HG02759 (cell line): Measurements from ENCODE around the gene ATG9A.

Experiments
- ATAC-seq: cut with Tn5 transposase; IDR thresholded peaks from one replicate; pipeline ENCODE4 v1.9.1; 2021; ENCODE audit warnings: mild to moderate bottlenecking, moderate library complexity; ENCODE audit not compliant: unreplicated experiment

The ATG9A gene

DNA sequence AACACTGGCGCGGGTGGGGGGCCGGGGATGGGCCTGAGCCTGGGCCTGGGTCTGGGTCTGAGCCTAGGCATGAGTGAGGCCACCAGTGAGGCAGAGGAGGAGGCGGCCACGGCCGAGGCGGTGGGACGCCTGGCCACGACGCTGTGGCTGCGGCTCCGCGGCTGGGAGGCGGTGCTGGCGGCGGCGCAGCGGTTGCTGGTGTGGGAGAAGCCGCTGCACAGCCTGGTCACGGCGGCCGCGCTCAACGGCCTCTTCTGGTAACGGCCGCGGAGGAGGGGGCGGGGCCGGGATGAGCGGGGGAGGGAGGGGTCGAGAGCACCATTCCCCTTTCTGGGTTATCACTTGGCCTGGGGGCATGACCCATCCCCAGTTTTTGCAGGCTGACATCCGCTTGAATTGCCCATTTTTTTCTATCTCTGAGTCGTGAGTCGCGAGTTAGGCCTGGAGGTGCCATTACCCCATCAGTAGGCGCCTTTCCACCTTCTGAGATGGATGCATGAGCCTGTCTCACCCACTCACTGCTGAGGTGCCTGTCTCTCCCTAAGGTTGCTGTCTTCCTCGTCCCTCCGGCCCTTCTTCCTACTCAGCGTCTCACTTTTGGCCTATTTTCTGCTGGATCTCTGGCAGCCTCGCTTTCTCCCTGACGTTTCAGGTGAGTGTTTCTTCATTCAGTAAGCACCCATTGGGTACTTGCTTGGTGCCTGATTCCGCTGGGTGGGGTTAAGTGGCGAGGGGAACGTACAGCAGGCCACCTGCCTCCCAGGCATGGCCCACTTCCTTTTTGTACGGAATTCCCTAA, 50.9 kb downstream of the ATG9A start:
- ATAC-seq = peak; percentile 15

DNA sequence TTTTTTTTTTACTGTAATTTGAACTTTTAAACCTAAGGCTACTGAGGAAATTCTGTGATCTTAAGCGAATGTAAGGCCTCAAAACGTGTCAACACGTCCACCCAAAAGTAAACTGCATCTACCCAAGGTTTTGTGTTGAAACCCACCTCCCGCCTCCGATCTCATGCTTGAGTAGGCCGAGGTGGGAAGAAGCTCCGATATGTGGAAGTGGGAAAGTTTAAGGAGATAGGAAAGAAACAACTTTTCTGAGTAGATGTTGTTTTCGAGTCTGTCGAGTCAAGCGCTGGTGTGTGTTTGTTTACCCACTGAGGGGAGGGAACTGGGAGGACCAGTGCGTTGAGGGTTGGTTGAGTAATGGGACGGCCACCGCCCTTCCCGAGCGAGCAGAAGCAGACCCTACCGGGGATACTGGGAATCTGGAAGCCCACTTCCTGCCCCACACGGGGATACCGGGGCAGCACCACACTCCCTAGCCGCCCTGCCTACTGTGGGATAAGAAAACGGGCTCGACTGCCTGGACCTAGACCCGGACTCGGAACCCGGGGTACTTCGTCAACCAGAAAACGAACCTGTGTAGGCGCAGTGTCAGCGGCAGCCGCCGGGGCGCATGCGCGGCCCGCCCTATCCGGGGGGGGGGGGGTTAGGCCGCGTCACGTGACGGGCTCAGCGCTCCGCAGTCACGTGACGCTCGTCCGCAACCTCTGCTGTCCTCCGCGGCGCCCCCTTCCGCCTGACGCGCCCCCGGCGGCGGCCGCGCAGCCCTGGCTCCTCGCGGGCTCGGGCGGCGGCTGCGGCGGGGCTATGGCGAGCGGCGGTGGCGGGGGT, 51.7 kb downstream of the ATG9A start, which contains the start of gene RETREG2:
RETREG2 (plus strand) TSS at position 724 of the 825 bp plus-strand sequence; CDS start at position 802, 78 bp downstream.
- peak; percentile 55 for ATAC-seq

DNA sequence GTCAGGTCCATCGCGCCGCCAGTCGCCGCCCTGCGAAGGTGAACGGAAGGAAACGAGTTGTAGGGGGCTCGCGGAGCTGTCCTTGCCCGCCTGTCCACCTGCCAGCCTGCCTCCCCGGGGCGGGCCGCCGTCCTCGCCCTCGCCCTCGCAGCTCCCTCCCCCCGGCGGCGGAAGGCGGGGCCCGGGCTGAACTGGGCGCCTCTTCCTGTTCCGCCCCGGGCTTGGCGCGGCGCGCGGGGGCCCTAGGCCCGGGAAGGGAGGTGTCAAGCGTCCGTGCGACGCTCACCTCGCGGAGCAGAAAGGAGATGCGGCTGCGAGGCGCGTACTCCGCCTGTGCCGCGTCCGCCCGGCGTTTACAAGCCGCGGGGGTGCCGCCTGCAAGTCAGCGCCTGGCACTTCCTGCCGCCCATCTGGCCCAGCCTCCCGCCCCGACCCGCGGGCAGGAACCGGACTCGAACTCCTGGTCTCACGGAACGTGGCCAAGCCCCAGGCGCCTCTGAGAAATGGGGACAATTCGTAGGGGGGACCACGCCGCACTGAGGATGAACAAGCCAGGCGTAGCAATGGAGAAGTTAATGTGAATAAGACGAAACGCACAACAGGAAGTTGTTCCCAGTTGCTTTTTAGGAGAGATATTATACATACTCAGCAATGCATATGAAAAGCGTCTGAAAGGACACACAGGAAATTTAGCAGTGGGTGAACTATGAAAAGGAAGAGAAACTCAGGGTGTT, 52.5 kb downstream of the ATG9A start, which contains the start of gene CNPPD1:
CNPPD1 (minus strand) TSS at position 108 of the 734 bp plus-strand sequence; CDS start at position 11, 97 bp downstream.
- ATAC-seq = peak; percentile 70

DNA sequence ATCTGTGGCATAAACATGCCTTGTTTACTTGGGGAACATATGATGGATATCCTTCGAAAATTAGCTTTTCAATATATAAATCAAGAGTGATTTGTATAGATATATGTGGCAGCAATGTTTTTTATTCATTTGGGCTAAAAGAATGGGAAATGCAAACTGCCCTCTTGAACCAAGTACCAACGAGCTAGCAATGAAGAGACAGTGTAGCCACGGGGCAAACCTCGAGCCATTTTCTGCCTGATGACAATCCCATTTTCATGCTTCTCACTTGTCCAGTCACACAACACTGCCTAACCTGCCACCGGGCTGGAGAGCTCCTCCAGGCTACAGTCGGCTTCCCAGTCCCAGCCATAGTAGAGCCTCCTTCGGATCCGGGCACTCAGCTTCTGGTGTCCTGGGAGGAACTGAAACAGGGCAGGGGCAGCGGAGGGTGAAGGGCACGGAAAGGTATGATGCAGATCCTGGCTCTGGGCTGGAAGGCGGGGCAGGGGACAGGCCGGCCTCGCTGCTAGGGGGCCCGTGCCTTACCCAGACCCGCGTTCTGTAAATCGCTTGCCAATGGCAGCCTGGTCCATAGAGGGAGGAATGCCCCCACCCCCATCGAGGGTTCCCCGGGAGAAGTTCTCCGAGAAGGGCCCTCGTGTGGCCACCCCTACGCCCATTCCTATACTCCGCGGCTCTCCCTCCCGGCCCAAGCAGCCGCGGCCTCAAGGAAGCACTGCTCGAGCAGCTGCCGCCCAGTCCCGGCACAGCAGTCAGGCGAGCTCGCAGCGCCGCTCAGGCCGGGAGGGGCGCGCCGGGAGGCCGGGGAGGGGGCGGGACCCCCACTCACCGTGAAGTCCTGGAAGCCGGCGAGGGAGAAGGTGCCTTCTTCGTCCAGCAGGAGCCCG, 53.3 kb downstream of the ATG9A start:
- peak; percentile 28 for ATAC-seq

DNA sequence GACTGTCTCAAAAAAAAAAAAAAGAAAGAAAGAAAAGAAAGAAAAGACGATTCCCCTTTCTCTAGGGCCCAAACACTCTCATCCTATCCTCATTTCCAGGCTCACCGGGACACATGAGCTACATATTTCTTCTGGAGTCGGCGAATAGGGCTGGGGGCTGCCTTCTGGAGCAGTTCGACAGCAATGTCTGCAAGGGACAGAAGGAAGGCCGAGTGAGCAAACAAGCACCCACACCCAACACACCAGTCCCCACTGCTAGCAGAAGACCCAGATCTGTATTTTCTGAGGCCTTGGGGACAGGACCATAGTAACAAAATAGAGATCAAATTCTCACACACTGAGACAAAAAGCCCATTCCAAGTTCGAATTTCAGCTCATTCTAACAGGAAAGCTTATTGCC, 54.0 kb downstream of the ATG9A start:
- no peak for ATAC-seq

DNA sequence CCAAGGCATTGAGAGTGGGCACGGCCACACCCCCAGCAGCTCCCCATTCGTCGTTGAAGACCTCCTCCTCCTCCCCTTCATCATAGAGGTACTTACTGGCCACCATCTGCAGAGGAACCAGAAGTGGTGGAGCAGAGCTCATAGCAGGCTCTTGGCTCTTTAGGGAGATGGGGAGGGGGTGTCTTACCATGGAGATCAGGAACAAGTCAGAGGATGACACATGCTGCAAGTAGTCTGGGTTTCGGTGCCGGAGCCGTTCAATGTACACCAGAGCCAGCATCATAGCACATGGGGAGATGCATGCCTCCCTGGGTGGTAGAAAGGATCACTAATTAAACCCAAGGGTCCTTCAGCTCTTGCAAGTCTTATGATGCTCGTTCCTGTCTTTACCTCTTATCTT, 54.6 kb downstream of the ATG9A start:
- no peak for ATAC-seq

DNA sequence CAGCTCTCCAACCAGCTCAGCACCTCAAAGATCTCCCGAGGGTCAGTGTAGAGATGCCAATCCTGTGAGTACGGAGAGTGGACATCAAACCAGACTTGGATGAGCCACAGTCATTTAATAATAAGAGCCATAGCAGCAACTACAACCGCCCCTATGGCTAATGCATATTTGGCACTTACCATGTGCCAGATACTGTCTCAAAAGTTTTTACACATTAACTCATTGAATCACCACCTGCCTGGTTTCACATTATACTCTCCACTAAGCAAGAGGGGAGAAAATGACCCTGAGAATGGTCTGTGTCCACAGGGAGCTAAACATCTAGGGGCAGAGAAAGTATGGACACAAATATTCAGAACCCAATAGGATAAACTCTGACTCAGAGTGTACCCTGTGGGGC, 55.3 kb downstream of the ATG9A start:
- ATAC-seq = no peak

DNA sequence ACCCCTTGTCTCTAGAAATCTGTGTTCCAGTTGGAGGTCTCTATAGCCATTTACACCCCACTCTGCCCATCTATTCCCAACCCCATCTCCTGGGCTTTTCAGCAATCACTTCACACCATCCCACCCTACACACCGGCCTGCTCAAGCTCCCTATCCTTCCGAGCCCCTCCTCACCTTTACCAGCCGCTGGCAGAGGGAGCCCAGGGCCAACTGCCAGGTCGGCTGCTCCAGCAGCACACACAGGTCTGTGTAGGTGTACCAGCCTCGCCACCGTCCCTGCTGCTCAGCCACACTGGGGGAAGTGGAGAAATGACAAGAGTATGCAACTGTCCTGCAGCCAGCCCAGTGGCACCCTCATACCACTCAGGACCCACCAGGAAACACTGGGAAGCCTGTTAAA, 56.3 kb downstream of the ATG9A start:
- ATAC-seq = no peak

DNA sequence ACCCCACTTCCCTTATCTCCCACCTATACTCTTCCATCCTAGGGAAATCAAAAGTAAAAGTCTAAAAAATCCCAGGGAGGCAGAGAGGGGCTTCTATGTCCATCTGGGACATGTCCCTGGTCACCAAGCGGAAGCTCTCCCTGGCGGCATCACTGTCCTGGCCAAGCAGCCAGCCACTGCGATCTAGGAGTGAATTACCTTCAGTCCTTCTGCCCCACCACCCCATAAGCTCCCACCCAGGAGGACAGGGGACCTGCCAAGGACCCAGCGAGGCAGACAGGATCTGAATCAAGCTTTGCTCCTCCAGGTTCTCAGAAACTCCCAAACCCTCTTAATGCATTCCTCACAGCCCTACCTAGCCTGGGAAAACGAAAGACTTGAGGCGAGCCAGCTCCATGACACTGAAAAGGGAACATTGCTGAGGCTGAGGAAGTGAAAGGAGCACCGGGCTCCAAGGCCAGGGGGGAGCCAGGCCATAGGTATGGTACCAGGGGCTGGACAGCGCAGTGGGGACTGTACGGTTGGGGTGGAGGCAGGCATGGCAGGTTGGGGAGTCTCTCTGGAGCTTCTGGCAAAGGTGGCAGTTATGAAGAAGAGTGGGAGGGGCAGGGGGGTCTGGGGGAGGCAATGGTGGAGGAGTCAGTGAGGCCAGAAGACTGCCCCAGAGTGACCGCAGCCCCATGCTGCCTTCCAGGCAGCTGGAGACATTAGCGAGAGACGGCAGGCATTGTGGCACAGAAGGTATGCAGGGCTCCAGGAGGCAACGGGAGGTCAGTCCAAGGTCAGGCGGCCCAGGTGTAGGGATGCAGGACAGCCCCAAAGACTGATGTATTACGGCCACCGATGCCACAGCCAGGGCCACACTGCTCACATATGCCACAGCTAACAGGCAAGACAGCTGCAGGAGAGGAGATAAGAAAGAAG, 56.9 kb downstream of the ATG9A start:
- ATAC-seq = no peak

DNA sequence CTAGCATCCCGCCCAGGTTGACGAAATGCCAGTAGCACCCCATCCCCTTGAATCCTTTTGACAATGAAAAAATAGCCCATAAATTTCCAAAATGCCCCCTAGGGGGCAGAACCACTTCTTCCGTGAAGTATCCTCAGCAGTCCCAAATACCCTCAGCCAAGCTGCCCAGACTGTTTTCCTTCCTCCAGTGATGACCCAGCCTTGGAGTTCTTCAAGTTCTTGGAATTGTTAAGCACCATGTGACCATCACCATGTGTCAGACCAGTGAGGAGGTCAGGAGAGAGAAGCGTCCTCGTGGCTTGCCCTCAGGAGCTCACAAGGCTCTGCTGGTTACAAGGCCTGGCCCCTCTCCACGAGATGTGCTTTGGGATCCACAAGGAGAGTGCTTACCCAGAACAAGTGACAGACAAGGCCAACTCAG, 58.2 kb downstream of the ATG9A start:
- ATAC-seq = no peak

DNA sequence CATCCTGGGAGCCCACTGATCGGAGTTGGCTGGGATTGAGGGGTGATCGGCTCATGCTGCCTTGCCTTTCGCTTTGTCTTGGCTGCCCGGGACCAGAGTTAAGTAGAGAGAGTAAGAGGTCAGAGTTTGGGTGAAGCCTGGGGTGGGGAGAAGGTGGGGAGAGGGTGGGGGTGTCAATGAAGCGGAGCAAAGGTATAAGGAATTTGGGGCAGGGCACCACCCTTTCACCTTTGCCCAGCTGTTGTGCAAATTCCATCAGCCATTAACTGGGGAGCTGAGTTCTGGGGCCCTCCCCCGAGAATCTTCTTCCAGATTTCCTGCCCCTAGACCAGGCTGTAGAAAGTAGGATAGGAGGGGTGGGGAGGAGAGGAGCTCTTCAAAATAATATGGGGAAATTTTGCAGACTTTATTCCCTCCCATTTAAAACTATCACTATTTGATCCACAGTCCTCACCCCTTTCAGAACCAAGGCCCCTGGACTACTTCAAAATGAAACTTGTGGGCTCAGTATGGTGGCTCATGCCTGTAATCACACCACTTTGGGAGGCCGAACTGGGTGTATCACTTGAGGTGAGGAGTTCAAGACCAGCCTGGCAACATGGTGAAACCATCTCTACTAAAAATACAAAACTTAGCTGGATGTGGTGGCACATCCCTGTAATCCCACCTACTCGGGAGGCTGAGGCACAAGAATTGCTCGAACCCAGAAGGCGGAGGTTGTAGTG, 59.3 kb downstream of the ATG9A start, which contains the start of gene SLC23A3:
SLC23A3 (minus strand) TSS at position 100 of the 725 bp plus-strand sequence; CDS start at position 55, 45 bp downstream.
- ATAC-seq = no peak
